SK-N-SH treated with all-trans-retinoic acid at 6 μM for 48 hours (cell line): ENCODE measurements around the gene ZNF559.

Source experiments
- ATAC-seq: fragments of 200-7000 bp; cut with Tn5 transposase; 3 replicates; pipeline ENCODE4 v1.9.1; 2020; ENCODE audit warnings: mild to moderate bottlenecking, moderate library complexity
- ARNTL ChIP-seq: fragments of 450-650 bp; formaldehyde crosslinking; IDR thresholded peaks from 2 replicates; pipeline ENCODE4 v1.5.0; 2020; ENCODE audit warnings: low read depth, mild to moderate bottlenecking, moderate library complexity, borderline replicate concordance
- BACH2 ChIP-seq: fragments of 250-450 bp; sonication (Bioruptor Pico); IDR thresholded peaks from 2 replicates; pipeline ENCODE4 v1.9.0; 2021; ENCODE audit warnings: mild to moderate bottlenecking, borderline replicate concordance
- CSDC2 ChIP-seq: fragments of 250-450 bp; sonication (Bioruptor Pico); IDR thresholded peaks from 2 replicates; pipeline ENCODE4 v1.5.0; 2020; ENCODE audit warnings: mild to moderate bottlenecking, moderate library complexity
- GLIS3 ChIP-seq: fragments of 250-450 bp; sonication (Bioruptor Pico); IDR thresholded peaks from 2 replicates; pipeline ENCODE4 v1.5.0; 2020; ENCODE audit warnings: mild to moderate bottlenecking, moderate library complexity
- ISL1 ChIP-seq: fragments of 250-450 bp; sonication (Bioruptor Pico); IDR thresholded peaks from 2 replicates; pipeline ENCODE4 v2.1.2; 2022; ENCODE audit warnings: mild to moderate bottlenecking, moderate library complexity
- OSR1 ChIP-seq: fragments of 250-450 bp; sonication (Bioruptor Pico); IDR thresholded peaks from 2 replicates; pipeline ENCODE4 v1.8.0; 2022; ENCODE audit warnings: moderate library complexity, mild to moderate bottlenecking, inconsistent platforms
- PPARA ChIP-seq: fragments of 250-450 bp; sonication (Bioruptor Pico); IDR thresholded peaks from 2 replicates; pipeline ENCODE4 v1.5.0; 2020; ENCODE audit warnings: mild to moderate bottlenecking, borderline replicate concordance
- RARB ChIP-seq: fragments of 250-450 bp; sonication (Bioruptor Pico); IDR thresholded peaks from 2 replicates; pipeline ENCODE4 v1.8.0; 2021; ENCODE audit warnings: mild to moderate bottlenecking, moderate library complexity
- SNAI2 ChIP-seq: fragments of 250-450 bp; sonication (Bioruptor Pico); IDR thresholded peaks from 2 replicates; pipeline ENCODE4 v1.5.0; 2020; ENCODE audit warnings: mild to moderate bottlenecking, moderate library complexity
- TCF4 ChIP-seq: fragments of 250-450 bp; sonication (Bioruptor Pico); IDR thresholded peaks from 2 replicates; pipeline ENCODE4 v1.8.0; 2021; ENCODE audit warnings: mild to moderate bottlenecking, moderate library complexity, borderline replicate concordance
- TOX ChIP-seq: fragments of 250-450 bp; sonication (Bioruptor Pico); IDR thresholded peaks from 2 replicates; pipeline ENCODE4 v1.8.0; 2021; ENCODE audit warnings: mild to moderate bottlenecking, moderate library complexity, borderline replicate concordance
- ZC3H10 ChIP-seq: fragments of 250-450 bp; sonication (Bioruptor Pico); IDR thresholded peaks from 2 replicates; pipeline ENCODE4 v1.5.1; 2021; ENCODE audit warnings: mild to moderate bottlenecking, moderate library complexity
- ZFP3 ChIP-seq: fragments of 250-450 bp; sonication (Bioruptor Pico); IDR thresholded peaks from 2 replicates; pipeline ENCODE4 v1.5.0; 2020; ENCODE audit warnings: mild to moderate bottlenecking, moderate library complexity
- ZFP30 ChIP-seq: fragments of 450-650 bp; formaldehyde crosslinking; IDR thresholded peaks from 2 replicates; pipeline ENCODE4 v1.5.0; 2022; ENCODE audit warnings: mild to moderate bottlenecking, moderate library complexity
- ZNF565 ChIP-seq: fragments of 450-650 bp; formaldehyde crosslinking; conservative IDR thresholded peaks from 2 replicates; pipeline ENCODE4 v1.5.0; 2020; ENCODE audit warnings: low read depth, mild to moderate bottlenecking, moderate library complexity
- ZNF8 ChIP-seq: fragments of 450-650 bp; formaldehyde crosslinking; IDR thresholded peaks from 2 replicates; pipeline ENCODE4 v1.5.0; 2020; ENCODE audit warnings: mild to moderate bottlenecking, moderate library complexity
- TF ChIP-seq, protein P1 (sequence below): fragments of 250-450 bp; sonication (Bioruptor Pico); IDR thresholded peaks from 2 replicates; pipeline ENCODE4 v1.5.1; 2020; ENCODE audit warnings: low read depth, mild to moderate bottlenecking, moderate library complexity
- TF ChIP-seq, protein P2 (sequence below): fragments of 250-450 bp; sonication (Bioruptor Pico); IDR thresholded peaks from 2 replicates; pipeline ENCODE4 v1.8.0; 2020; ENCODE audit warnings: mild to moderate bottlenecking, moderate library complexity, borderline replicate concordance
- TF ChIP-seq, protein P3 (sequence below): fragments of 250-450 bp; sonication (Bioruptor Pico); IDR thresholded peaks from 2 replicates; pipeline ENCODE4 v1.8.0; 2021; ENCODE audit warnings: low read depth, mild to moderate bottlenecking, moderate library complexity, borderline replicate concordance
- TF ChIP-seq, protein P4 (sequence below): fragments of 250-450 bp; sonication (Bioruptor Pico); IDR thresholded peaks from 2 replicates; pipeline ENCODE4 v1.5.0; 2020; ENCODE audit warnings: mild to moderate bottlenecking, moderate library complexity

Gene ZNF559

DNA sequence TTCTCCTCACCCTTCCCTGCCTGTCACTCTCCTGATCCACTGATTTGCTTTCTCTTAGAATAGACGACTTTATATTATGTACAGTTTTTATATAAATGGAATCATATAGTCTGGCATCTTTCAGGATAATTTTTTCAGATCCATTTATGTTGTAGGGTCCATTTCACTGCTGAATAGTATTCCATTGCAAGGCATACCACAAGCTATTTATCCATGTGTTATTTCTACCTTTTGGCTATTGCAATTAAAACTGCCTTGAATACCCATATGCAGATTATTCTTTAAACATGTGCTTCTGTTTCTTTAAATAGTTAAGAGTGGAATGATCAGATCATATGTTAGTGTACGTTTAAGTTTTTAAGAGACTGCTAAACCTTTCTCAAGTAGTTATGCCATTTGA, 21.0 kb downstream of the ZNF559 start:
- TF ChIP-seq ZNF8 (CRISPR knock-in tag) (peak; percentile 94), OSR1 (CRISPR knock-in tag) (no peak), TOX (CRISPR knock-in tag) (no peak)
- TF ChIP-seq, protein P1, sequence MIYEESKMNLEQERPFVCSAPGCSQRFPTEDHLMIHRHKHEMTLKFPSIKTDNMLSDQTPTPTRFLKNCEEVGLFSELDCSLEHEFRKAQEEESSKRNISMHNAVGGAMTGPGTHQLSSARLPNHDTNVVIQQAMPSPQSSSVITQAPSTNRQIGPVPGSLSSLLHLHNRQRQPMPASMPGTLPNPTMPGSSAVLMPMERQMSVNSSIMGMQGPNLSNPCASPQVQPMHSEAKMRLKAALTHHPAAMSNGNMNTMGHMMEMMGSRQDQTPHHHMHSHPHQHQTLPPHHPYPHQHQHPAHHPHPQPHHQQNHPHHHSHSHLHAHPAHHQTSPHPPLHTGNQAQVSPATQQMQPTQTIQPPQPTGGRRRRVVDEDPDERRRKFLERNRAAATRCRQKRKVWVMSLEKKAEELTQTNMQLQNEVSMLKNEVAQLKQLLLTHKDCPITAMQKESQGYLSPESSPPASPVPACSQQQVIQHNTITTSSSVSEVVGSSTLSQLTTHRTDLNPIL (CRISPR knock-in tag), result no peak
- no peak for ATAC-seq

DNA sequence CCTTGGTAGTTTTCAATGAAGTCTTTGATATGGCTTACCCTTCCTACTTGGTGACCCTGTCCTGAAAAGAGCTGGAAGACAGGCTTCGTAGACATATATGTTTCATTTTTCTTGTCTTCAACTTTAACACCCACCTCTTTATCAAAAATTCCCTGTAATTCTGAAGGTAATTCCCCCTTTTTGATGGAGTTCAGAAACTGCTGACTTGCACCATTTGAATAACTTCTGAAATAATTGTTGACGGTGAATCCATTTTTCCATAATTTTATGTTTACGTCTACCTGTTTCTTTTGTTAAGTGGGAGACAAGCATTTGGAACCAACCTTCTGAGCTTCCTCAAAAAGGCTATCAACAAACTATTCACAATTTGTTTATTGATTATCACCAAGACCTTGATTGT, 24.3 kb downstream of the ZNF559 start:
- TF ChIP-seq ZFP30 (no peak), TOX (CRISPR knock-in tag) (no peak), BACH2 (no peak), RARB (CRISPR knock-in tag) (no peak), ZFP3 (no peak), ZNF8 (CRISPR knock-in tag) (no peak), ISL1 (CRISPR knock-in tag) (no peak)
- TF ChIP-seq, protein P2, sequence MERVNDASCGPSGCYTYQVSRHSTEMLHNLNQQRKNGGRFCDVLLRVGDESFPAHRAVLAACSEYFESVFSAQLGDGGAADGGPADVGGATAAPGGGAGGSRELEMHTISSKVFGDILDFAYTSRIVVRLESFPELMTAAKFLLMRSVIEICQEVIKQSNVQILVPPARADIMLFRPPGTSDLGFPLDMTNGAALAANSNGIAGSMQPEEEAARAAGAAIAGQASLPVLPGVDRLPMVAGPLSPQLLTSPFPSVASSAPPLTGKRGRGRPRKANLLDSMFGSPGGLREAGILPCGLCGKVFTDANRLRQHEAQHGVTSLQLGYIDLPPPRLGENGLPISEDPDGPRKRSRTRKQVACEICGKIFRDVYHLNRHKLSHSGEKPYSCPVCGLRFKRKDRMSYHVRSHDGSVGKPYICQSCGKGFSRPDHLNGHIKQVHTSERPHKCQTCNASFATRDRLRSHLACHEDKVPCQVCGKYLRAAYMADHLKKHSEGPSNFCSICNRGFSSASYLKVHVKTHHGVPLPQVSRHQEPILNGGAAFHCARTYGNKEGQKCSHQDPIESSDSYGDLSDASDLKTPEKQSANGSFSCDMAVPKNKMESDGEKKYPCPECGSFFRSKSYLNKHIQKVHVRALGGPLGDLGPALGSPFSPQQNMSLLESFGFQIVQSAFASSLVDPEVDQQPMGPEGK, result no peak
- TF ChIP-seq, protein P3, sequence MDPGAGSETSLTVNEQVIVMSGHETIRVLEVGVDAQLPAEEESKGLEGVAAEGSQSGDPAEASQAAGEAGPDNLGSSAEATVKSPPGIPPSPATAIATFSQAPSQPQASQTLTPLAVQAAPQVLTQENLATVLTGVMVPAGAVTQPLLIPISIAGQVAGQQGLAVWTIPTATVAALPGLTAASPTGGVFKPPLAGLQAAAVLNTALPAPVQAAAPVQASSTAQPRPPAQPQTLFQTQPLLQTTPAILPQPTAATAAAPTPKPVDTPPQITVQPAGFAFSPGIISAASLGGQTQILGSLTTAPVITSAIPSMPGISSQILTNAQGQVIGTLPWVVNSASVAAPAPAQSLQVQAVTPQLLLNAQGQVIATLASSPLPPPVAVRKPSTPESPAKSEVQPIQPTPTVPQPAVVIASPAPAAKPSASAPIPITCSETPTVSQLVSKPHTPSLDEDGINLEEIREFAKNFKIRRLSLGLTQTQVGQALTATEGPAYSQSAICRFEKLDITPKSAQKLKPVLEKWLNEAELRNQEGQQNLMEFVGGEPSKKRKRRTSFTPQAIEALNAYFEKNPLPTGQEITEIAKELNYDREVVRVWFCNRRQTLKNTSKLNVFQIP (CRISPR knock-in tag), result no peak
- TF ChIP-seq, protein P1 (CRISPR knock-in tag), result no peak
- TF ChIP-seq, protein P4, sequence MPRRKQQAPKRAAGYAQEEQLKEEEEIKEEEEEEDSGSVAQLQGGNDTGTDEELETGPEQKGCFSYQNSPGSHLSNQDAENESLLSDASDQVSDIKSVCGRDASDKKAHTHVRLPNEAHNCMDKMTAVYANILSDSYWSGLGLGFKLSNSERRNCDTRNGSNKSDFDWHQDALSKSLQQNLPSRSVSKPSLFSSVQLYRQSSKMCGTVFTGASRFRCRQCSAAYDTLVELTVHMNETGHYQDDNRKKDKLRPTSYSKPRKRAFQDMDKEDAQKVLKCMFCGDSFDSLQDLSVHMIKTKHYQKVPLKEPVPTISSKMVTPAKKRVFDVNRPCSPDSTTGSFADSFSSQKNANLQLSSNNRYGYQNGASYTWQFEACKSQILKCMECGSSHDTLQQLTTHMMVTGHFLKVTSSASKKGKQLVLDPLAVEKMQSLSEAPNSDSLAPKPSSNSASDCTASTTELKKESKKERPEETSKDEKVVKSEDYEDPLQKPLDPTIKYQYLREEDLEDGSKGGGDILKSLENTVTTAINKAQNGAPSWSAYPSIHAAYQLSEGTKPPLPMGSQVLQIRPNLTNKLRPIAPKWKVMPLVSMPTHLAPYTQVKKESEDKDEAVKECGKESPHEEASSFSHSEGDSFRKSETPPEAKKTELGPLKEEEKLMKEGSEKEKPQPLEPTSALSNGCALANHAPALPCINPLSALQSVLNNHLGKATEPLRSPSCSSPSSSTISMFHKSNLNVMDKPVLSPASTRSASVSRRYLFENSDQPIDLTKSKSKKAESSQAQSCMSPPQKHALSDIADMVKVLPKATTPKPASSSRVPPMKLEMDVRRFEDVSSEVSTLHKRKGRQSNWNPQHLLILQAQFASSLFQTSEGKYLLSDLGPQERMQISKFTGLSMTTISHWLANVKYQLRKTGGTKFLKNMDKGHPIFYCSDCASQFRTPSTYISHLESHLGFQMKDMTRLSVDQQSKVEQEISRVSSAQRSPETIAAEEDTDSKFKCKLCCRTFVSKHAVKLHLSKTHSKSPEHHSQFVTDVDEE (CRISPR knock-in tag), result no peak
- TF ChIP-seq, all 23 proteins: peak for 0
- ATAC-seq, result no peak

DNA sequence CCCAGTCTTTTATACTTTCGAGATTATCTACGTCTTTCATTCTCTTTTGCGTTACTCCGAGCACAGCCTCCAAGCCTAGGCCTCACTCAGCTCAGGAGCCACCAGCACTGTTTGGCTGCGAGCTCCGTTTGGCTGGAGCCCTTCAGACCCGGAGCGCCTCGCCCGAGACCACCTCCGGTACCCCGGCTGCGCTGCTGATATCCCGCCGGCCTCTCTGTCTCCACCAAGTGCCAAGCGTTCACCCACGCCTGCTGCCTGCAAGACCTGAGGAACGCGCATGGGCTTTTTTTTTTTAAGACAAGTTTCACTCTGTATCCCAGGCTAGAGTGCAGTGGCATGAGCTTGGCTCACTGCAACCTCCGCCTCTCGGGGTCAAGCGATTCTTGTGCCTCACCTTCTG, 24.7 kb downstream of the ZNF559 start:
- no peak for ATAC-seq
- TF ChIP-seq ZFP3 (no peak), ZC3H10 (CRISPR knock-in tag) (no peak), ZNF8 (CRISPR knock-in tag) (no peak), ARNTL (CRISPR knock-in tag) (no peak), ZFP30 (no peak), TOX (CRISPR knock-in tag) (no peak), CSDC2 (CRISPR knock-in tag) (no peak), ZNF565 (no peak), GLIS3 (CRISPR knock-in tag) (no peak), SNAI2 (no peak), OSR1 (CRISPR knock-in tag) (no peak), TCF4 (no peak), PPARA (CRISPR knock-in tag) (no peak)
- TF ChIP-seq, protein P2, result no peak
- TF ChIP-seq, protein P1 (CRISPR knock-in tag), result no peak
- TF ChIP-seq, protein P3 (CRISPR knock-in tag), result no peak
